GM23338 (cell line): ENCODE results near the gene PID1. TPM values are rescaled to one million over a fixed set of nuclear protein-coding genes. Genes with fewer than 3 reads are reported as not detected.

Experiments
- ATAC-seq: fragments of 200-7000 bp; cut with Tn5 transposase; 3 replicates; pipeline ENCODE4 v1.9.1; 2020
- DNase-seq: peaks from one replicate; pipeline ENCODE4 v3.0.0-alpha.2; 2015; ENCODE audit warnings: low spot score
- H2AFZ ChIP-seq: fragments of 200-600 bp; sonication (generic); 2 replicates; pipeline ENCODE4 v1.8.0; 2016; ENCODE audit warnings: antibody characterized with exemption, mild to moderate bottlenecking, moderate library complexity
- H3F3A ChIP-seq: fragments of 200-600 bp; sonication (generic); replicated peaks from 2 replicates; pipeline ENCODE4 v1.8.0; 2017; ENCODE audit warnings: antibody characterized with exemption, mixed run types, low read depth
- H3K27ac ChIP-seq: fragments of 200-600 bp; sonication (generic); 2 replicates; pipeline ENCODE4 v1.6.1; 2016; ENCODE audit warnings: low read depth
- H3K27me3 ChIP-seq: fragments of 200-600 bp; sonication (generic); 2 replicates; pipeline ENCODE4 v1.8.0; 2016; ENCODE audit warnings: mild to moderate bottlenecking, mixed run types, moderate library complexity; ENCODE audit not compliant: insufficient read depth
- H3K36me3 ChIP-seq: fragments of 200-600 bp; sonication (generic); 2 replicates; pipeline ENCODE4 v1.8.0; 2016; ENCODE audit warnings: mild to moderate bottlenecking; ENCODE audit not compliant: insufficient read depth
- H3K4me1 ChIP-seq: fragments of 200-600 bp; sonication (generic); 2 replicates; pipeline ENCODE4 v1.8.0; 2016; ENCODE audit warnings: mild to moderate bottlenecking, moderate library complexity; ENCODE audit not compliant: insufficient read depth
- H3K4me2 ChIP-seq: fragments of 200-600 bp; sonication (generic); 2 replicates; pipeline ENCODE4 v1.7.1; 2017; ENCODE audit warnings: mixed run types
- H3K4me3 ChIP-seq: fragments of 200-600 bp; sonication (generic); 2 replicates; pipeline ENCODE4 v1.6.1; 2016; ENCODE audit warnings: mixed run types
- H3K79me2 ChIP-seq: fragments of 200-600 bp; sonication (generic); replicated peaks from 2 replicates; pipeline ENCODE4 v1.8.0; 2017; ENCODE audit warnings: mild to moderate bottlenecking; ENCODE audit not compliant: insufficient read depth
- H3K9me2 ChIP-seq: fragments of 200-600 bp; sonication (generic); 2 replicates; pipeline ENCODE4 v1.8.0; 2017; ENCODE audit not compliant: insufficient read depth
- H4K20me1 ChIP-seq: fragments of 200-600 bp; sonication (generic); replicated peaks from 2 replicates; pipeline ENCODE4 v1.8.0; 2017; ENCODE audit warnings: mild to moderate bottlenecking; ENCODE audit not compliant: insufficient read depth
- H3K27ac Mint-ChIP-seq: 2 replicates; pipeline ENCODE4 v1.8.0; 2020; ENCODE audit warnings: inconsistent platforms, mild to moderate bottlenecking, moderate library complexity, mixed read lengths
- H3K27me3 Mint-ChIP-seq: 3 replicates; pipeline ENCODE4 v1.8.0; 2022; ENCODE audit warnings: low read depth, mild to moderate bottlenecking, moderate library complexity, mixed read lengths, inconsistent platforms; ENCODE audit not compliant: insufficient read depth, poor library complexity
- H3K36me3 Mint-ChIP-seq: 3 replicates; pipeline ENCODE4 v1.8.0; 2021; ENCODE audit warnings: low read depth, mild to moderate bottlenecking, inconsistent platforms, moderate library complexity, mixed read lengths
- H3K4me1 Mint-ChIP-seq: 3 replicates; pipeline ENCODE4 v1.8.0; 2020; ENCODE audit warnings: mild to moderate bottlenecking, inconsistent platforms, mixed read lengths
- H3K4me3 Mint-ChIP-seq: 3 replicates; pipeline ENCODE4 v1.8.0; 2021; ENCODE audit warnings: moderate library complexity, mild to moderate bottlenecking, inconsistent platforms, mixed read lengths
- H3K9me3 Mint-ChIP-seq: 3 replicates; pipeline ENCODE4 v1.8.0; 2020; ENCODE audit warnings: moderate library complexity, mild to moderate bottlenecking, inconsistent platforms, mixed read lengths
- CREB1 ChIP-seq: fragments of 250-450 bp; sonication (Bioruptor Pico); IDR thresholded peaks from 2 replicates; pipeline ENCODE4 v1.5.0; 2020; ENCODE audit warnings: low read depth, mild to moderate bottlenecking, moderate library complexity
- EZH2phosphoT487 ChIP-seq: fragments of 200-600 bp; sonication (generic); IDR thresholded peaks from one replicate; pipeline ENCODE4 v1.8.1; 2018; ENCODE audit warnings: antibody characterized with exemption; ENCODE audit not compliant: unreplicated experiment
- JUNB ChIP-seq: IDR thresholded peaks from one replicate; pipeline ENCODE4 v1.6.1; 2016; ENCODE audit warnings: antibody characterized with exemption; ENCODE audit not compliant: unreplicated experiment
- NANOG ChIP-seq: IDR thresholded peaks from 2 replicates; pipeline ENCODE4 v1.6.1; 2016; ENCODE audit warnings: antibody characterized with exemption, borderline replicate concordance
- POLR2AphosphoS5 ChIP-seq: IDR thresholded peaks from 2 replicates; pipeline ENCODE4 v1.6.1; 2016; ENCODE audit warnings: antibody characterized with exemption, low read depth
- STAT1 ChIP-seq: IDR thresholded peaks from one replicate; pipeline ENCODE4 v1.6.1; 2016; ENCODE audit warnings: antibody characterized with exemption; ENCODE audit not compliant: unreplicated experiment
- ZNF331 ChIP-seq: fragments of 250-450 bp; sonication (Bioruptor Pico); IDR thresholded peaks from 2 replicates; pipeline ENCODE4 v1.5.0; 2020; ENCODE audit warnings: low read depth, mild to moderate bottlenecking, moderate library complexity
- polyA plus RNA-seq: library from polyadenylated mRNA; unstranded; fragments of >200 nt; fragmentation: Nextera tagmentation; extraction: Ambion mirVana; gene quantifications from 2 replicates; pipeline ENCODE4 v1.2.1, GENCODE V29; 2016
- total RNA-seq: library from RNA; depleted of rRNA; stranded (reverse); fragments of >200 nt; shearing (Covaris generic); gene quantifications from 2 replicates; pipeline ENCODE4 v1.2.3, GENCODE V29; 2014
- TF ChIP-seq, protein P1 (sequence below): fragments of 250-450 bp; sonication (Bioruptor Pico); IDR thresholded peaks from 2 replicates; pipeline ENCODE4 v1.5.0; 2020; ENCODE audit warnings: mild to moderate bottlenecking, moderate library complexity
- TF ChIP-seq, protein P2 (sequence below): IDR thresholded peaks from 2 replicates; pipeline ENCODE4 v1.6.1; 2016; ENCODE audit warnings: antibody characterized with exemption
- TF ChIP-seq, protein P3 (sequence below), 2 experiments: fragments of 200-600 bp in 1 of 2; sonication (generic) in 1 of 2; conservative IDR thresholded peaks; 2 replicates each; pipeline versions ENCODE4 v1.5.1 to v1.6.1; 2016 to 2017; ENCODE audit warnings: antibody characterized with exemption in 2 of 2, low read depth in 2 of 2, mild to moderate bottlenecking in 2 of 2, moderate library complexity in 1 of 2
- TF ChIP-seq, protein P4 (sequence below): IDR thresholded peaks from one replicate; pipeline ENCODE4 v1.6.1; 2018; ENCODE audit warnings: antibody characterized with exemption; ENCODE audit not compliant: unreplicated experiment

Gene PID1
- total and polyA plus RNA-seq, 2 experiments from 2014 or later: 1.7 to 2.4 TPM

DNA sequence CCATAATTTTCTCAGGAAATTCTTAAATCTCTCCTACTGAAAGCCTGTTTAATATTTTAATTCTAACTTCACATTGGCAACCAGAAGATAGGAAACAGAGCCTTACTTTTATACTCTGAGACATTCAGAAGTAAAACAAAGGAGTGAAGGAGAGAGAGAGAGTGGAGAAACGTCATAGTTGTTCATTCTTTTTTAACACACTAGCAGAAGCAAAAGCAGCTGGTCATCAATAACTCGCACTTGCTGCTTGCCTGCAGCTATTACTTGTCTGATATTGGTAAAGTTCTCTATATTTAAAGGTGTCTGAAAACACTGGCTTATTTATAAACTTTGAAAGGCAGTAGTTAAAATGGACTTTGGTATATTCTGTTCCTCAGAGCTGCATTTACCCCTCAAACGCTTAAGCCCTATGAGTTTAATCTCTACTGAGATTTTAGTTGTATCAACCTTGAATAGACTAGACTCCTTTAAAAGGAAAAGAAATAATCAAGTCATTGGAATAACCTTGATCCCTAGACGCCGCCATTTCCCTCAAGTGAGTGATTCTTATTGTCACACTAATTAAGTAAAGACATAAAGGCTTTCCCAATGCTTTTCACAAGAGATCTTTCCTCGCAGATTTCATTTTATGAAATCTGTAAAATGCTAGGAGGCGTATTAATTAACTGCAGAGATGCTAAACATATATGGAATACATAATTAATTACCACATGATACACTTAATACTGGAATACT lies 182.0 kb downstream of the PID1 start (continued):
- TF ChIP-seq, protein P1, sequence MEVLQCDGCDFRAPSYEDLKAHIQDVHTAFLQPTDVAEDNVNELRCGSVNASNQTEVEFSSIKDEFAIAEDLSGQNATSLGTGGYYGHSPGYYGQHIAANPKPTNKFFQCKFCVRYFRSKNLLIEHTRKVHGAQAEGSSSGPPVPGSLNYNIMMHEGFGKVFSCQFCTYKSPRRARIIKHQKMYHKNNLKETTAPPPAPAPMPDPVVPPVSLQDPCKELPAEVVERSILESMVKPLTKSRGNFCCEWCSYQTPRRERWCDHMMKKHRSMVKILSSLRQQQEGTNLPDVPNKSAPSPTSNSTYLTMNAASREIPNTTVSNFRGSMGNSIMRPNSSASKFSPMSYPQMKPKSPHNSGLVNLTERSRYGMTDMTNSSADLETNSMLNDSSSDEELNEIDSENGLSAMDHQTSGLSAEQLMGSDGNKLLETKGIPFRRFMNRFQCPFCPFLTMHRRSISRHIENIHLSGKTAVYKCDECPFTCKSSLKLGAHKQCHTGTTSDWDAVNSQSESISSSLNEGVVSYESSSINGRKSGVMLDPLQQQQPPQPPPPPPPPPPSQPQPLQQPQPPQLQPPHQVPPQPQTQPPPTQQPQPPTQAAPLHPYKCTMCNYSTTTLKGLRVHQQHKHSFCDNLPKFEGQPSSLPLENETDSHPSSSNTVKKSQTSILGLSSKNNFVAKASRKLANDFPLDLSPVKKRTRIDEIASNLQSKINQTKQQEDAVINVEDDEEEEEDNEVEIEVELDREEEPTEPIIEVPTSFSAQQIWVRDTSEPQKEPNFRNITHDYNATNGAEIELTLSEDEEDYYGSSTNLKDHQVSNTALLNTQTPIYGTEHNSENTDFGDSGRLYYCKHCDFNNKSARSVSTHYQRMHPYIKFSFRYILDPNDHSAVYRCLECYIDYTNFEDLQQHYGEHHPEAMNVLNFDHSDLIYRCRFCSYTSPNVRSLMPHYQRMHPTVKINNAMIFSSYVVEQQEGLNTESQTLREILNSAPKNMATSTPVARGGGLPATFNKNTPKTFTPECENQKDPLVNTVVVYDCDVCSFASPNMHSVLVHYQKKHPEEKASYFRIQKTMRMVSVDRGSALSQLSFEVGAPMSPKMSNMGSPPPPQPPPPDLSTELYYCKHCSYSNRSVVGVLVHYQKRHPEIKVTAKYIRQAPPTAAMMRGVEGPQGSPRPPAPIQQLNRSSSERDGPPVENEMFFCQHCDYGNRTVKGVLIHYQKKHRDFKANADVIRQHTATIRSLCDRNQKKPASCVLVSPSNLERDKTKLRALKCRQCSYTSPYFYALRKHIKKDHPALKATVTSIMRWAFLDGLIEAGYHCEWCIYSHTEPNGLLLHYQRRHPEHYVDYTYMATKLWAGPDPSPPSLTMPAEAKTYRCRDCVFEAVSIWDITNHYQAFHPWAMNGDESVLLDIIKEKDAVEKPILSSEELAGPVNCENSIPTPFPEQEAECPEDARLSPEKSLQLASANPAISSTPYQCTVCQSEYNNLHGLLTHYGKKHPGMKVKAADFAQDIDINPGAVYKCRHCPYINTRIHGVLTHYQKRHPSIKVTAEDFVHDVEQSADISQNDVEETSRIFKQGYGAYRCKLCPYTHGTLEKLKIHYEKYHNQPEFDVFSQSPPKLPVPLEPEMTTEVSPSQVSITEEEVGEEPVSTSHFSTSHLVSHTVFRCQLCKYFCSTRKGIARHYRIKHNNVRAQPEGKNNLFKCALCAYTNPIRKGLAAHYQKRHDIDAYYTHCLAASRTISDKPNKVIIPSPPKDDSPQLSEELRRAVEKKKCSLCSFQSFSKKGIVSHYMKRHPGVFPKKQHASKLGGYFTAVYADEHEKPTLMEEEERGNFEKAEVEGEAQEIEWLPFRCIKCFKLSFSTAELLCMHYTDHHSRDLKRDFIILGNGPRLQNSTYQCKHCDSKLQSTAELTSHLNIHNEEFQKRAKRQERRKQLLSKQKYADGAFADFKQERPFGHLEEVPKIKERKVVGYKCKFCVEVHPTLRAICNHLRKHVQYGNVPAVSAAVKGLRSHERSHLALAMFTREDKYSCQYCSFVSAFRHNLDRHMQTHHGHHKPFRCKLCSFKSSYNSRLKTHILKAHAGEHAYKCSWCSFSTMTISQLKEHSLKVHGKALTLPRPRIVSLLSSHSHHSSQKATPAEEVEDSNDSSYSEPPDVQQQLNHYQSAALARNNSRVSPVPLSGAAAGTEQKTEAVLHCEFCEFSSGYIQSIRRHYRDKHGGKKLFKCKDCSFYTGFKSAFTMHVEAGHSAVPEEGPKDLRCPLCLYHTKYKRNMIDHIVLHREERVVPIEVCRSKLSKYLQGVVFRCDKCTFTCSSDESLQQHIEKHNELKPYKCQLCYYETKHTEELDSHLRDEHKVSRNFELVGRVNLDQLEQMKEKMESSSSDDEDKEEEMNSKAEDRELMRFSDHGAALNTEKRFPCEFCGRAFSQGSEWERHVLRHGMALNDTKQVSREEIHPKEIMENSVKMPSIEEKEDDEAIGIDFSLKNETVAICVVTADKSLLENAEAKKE (CRISPR knock-in tag): no peak
- TF ChIP-seq NANOG (no peak), STAT1 (no peak), CREB1 (CRISPR knock-in tag) (no peak)
- TF ChIP-seq, protein P2, sequence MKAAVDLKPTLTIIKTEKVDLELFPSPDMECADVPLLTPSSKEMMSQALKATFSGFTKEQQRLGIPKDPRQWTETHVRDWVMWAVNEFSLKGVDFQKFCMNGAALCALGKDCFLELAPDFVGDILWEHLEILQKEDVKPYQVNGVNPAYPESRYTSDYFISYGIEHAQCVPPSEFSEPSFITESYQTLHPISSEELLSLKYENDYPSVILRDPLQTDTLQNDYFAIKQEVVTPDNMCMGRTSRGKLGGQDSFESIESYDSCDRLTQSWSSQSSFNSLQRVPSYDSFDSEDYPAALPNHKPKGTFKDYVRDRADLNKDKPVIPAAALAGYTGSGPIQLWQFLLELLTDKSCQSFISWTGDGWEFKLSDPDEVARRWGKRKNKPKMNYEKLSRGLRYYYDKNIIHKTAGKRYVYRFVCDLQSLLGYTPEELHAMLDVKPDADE: no peak

DNA sequence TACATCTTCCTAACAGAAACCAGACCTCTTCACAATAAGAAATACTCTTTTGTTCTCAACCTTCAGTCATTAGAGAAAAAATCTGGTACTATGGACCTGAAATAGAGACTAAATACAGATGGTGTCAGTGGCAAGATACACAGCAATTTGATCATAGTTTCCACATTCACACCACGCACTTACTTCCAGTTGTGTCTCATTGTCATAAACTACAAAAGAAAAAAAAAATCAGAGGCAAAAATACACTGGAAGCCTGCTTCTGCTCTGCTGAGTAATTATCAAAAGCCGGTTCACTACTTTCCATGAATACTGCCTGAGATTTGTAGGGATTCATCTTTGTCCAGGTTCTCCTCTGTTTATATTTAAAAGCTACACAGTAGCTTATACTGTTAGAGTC lies 182.6 kb downstream of the PID1 start:
- Histone ChIP-seq H4K20me1 (no peaks in the 10 kb centered on the region), H3K27me3 (no peaks in the 10 kb centered on the region), H3K4me3 (no peak overlapping the region), H3K4me1 (peaks cover 8% of the 10 kb centered on the region; the same call in 1 of the 2 replicates), H3K27ac (no peak overlapping the region), H3K36me3 (no peaks in the 10 kb centered on the region), H3K9me2 (no peaks in the 10 kb centered on the region), H3F3A (no peaks in the 10 kb centered on the region), H2AFZ (no peak overlapping the region), H3K4me2 (no peak overlapping the region), H3K79me2 (no peaks in the 10 kb centered on the region)
- Mint-ChIP-seq H3K9me3 (no peaks in the 10 kb centered on the region), H3K27ac (no peak overlapping the region), H3K4me3 (no peak overlapping the region), H3K4me1 (peaks cover 13% of the 10 kb centered on the region), H3K36me3 (no peaks in the 10 kb centered on the region), H3K27me3 (peaks cover 2% of the 10 kb centered on the region)
- DNase-seq: no peak
- ATAC-seq: no peak
- TF ChIP-seq NANOG (no peak), ZNF331 (no peak), EZH2phosphoT487 (no peak), POLR2AphosphoS5 (no peak), STAT1 (no peak), JUNB (no peak)
- TF ChIP-seq, protein P3, sequence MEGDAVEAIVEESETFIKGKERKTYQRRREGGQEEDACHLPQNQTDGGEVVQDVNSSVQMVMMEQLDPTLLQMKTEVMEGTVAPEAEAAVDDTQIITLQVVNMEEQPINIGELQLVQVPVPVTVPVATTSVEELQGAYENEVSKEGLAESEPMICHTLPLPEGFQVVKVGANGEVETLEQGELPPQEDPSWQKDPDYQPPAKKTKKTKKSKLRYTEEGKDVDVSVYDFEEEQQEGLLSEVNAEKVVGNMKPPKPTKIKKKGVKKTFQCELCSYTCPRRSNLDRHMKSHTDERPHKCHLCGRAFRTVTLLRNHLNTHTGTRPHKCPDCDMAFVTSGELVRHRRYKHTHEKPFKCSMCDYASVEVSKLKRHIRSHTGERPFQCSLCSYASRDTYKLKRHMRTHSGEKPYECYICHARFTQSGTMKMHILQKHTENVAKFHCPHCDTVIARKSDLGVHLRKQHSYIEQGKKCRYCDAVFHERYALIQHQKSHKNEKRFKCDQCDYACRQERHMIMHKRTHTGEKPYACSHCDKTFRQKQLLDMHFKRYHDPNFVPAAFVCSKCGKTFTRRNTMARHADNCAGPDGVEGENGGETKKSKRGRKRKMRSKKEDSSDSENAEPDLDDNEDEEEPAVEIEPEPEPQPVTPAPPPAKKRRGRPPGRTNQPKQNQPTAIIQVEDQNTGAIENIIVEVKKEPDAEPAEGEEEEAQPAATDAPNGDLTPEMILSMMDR (conservative IDR thresholded peaks at IDR 0.05; ENCODE audit: low read depth in 2 of 2): no peak
- TF ChIP-seq, protein P4, sequence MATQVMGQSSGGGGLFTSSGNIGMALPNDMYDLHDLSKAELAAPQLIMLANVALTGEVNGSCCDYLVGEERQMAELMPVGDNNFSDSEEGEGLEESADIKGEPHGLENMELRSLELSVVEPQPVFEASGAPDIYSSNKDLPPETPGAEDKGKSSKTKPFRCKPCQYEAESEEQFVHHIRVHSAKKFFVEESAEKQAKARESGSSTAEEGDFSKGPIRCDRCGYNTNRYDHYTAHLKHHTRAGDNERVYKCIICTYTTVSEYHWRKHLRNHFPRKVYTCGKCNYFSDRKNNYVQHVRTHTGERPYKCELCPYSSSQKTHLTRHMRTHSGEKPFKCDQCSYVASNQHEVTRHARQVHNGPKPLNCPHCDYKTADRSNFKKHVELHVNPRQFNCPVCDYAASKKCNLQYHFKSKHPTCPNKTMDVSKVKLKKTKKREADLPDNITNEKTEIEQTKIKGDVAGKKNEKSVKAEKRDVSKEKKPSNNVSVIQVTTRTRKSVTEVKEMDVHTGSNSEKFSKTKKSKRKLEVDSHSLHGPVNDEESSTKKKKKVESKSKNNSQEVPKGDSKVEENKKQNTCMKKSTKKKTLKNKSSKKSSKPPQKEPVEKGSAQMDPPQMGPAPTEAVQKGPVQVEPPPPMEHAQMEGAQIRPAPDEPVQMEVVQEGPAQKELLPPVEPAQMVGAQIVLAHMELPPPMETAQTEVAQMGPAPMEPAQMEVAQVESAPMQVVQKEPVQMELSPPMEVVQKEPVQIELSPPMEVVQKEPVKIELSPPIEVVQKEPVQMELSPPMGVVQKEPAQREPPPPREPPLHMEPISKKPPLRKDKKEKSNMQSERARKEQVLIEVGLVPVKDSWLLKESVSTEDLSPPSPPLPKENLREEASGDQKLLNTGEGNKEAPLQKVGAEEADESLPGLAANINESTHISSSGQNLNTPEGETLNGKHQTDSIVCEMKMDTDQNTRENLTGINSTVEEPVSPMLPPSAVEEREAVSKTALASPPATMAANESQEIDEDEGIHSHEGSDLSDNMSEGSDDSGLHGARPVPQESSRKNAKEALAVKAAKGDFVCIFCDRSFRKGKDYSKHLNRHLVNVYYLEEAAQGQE: no peak
